H9 (cell line): ENCODE results near the gene UPF2. TPM values are rescaled to one million over a fixed set of nuclear protein-coding genes. Genes with fewer than 3 reads are reported as not detected.

Experiments used
- DNase-seq: peaks from one replicate; pipeline ENCODE4 v3.0.0-alpha.2; 2017
- H2AFZ ChIP-seq: one replicate; pipeline ENCODE4 v1.6.1; 2013; ENCODE audit warnings: mild to moderate bottlenecking, low read length, control low read depth, moderate library complexity
- H2AK5ac ChIP-seq: 2 replicates; pipeline ENCODE4 v1.6.1; 2013; ENCODE audit warnings: low read length, control low read depth, mixed read lengths; ENCODE audit not compliant: insufficient read length
- H2BK120ac ChIP-seq: one replicate; pipeline ENCODE4 v1.6.1; 2013; ENCODE audit warnings: low read depth, mild to moderate bottlenecking, low read length, control low read depth, inconsistent platforms; ENCODE audit not compliant: poor library complexity, severe bottlenecking
- H2BK12ac ChIP-seq: 2 replicates; pipeline ENCODE4 v1.6.1; 2013; ENCODE audit warnings: low read length, control low read depth, mixed read lengths, low read depth; ENCODE audit not compliant: insufficient read length
- H2BK15ac ChIP-seq: 2 replicates; pipeline ENCODE4 v1.6.1; 2013; ENCODE audit warnings: low read depth, low read length, control low read depth
- H2BK20ac ChIP-seq: one replicate; pipeline ENCODE4 v1.6.1; 2013; ENCODE audit warnings: low read depth, mild to moderate bottlenecking, low read length, control low read depth, inconsistent platforms; ENCODE audit not compliant: poor library complexity, severe bottlenecking
- H2BK5ac ChIP-seq: 2 replicates; pipeline ENCODE4 v1.6.1; 2013; ENCODE audit warnings: low read length, control low read depth, mixed read lengths; ENCODE audit not compliant: insufficient read length
- H3K14ac ChIP-seq: 2 replicates; pipeline ENCODE4 v1.6.1; 2013; ENCODE audit warnings: low read length, control low read depth; ENCODE audit not compliant: insufficient read depth
- H3K18ac ChIP-seq: 2 replicates; pipeline ENCODE4 v1.6.1; 2013; ENCODE audit warnings: low read depth, mild to moderate bottlenecking, mixed read lengths, low read length, control low read depth; ENCODE audit not compliant: insufficient read length
- H3K23ac ChIP-seq: 2 replicates; pipeline ENCODE4 v1.6.1; 2013; ENCODE audit warnings: low read length, control low read depth, mixed read lengths, low read depth; ENCODE audit not compliant: insufficient read length
- H3K23me2 ChIP-seq: 2 replicates; pipeline ENCODE4 v1.6.1; 2013; ENCODE audit warnings: low read depth, mild to moderate bottlenecking, mixed read lengths, low read length, control low read depth; ENCODE audit not compliant: insufficient read length, poor library complexity, severe bottlenecking
- H3K27ac ChIP-seq: 2 replicates; pipeline ENCODE4 v1.5.1; 2013; ENCODE audit warnings: low read length, control low read depth, mixed read lengths, low read depth; ENCODE audit not compliant: insufficient read length
- H3K27me3 ChIP-seq: 2 replicates; pipeline ENCODE4 v1.6.1; 2013; ENCODE audit warnings: low read length, control low read depth, inconsistent platforms; ENCODE audit not compliant: insufficient read depth
- H3K4ac ChIP-seq: 2 replicates; pipeline ENCODE4 v1.6.1; 2013; ENCODE audit warnings: low read depth, mild to moderate bottlenecking, control low read depth, inconsistent platforms, low read length, moderate library complexity
- H3K4me1 ChIP-seq: 2 replicates; pipeline ENCODE4 v1.6.1; 2013; ENCODE audit warnings: low read length, control low read depth, inconsistent platforms; ENCODE audit not compliant: insufficient read depth
- H3K4me2 ChIP-seq: 2 replicates; pipeline ENCODE4 v1.6.1; 2013; ENCODE audit warnings: low read length, control low read depth, mixed read lengths; ENCODE audit not compliant: insufficient read length, insufficient read depth
- H3K56ac ChIP-seq: 2 replicates; pipeline ENCODE4 v1.6.1; 2013; ENCODE audit warnings: low read depth, mild to moderate bottlenecking, mixed read lengths, low read length, control low read depth; ENCODE audit not compliant: insufficient read length
- H3K79me1 ChIP-seq: 2 replicates; pipeline ENCODE4 v1.6.1; 2013; ENCODE audit warnings: low read depth, mild to moderate bottlenecking, moderate library complexity, low read length, control low read depth, inconsistent platforms; ENCODE audit not compliant: insufficient read depth, poor library complexity, severe bottlenecking
- H3K79me2 ChIP-seq: 2 replicates; pipeline ENCODE4 v1.6.1; 2013; ENCODE audit warnings: low read length, control low read depth, inconsistent platforms; ENCODE audit not compliant: insufficient read depth
- H3K9ac ChIP-seq: 2 replicates; pipeline ENCODE4 v1.6.1; 2013; ENCODE audit warnings: low read length, control low read depth, mixed read lengths; ENCODE audit not compliant: insufficient read length; ENCODE audit errors: extremely low read depth
- H3K9me3 ChIP-seq: one replicate; pipeline ENCODE4 v1.6.1; 2013; ENCODE audit warnings: low read depth, low read length, inconsistent platforms; ENCODE audit not compliant: control insufficient read depth
- H3T11ph ChIP-seq: one replicate; pipeline ENCODE4 v1.6.1; 2013; ENCODE audit warnings: mild to moderate bottlenecking, low read length, control low read depth, inconsistent platforms
- H4K20me1 ChIP-seq: one replicate; pipeline ENCODE4 v1.6.1; 2013; ENCODE audit not compliant: control insufficient read depth, insufficient read length, insufficient read depth
- H4K5ac ChIP-seq: 2 replicates; pipeline ENCODE4 v1.6.1; 2013; ENCODE audit warnings: low read depth, mild to moderate bottlenecking, mixed read lengths, low read length, control low read depth; ENCODE audit not compliant: insufficient read length
- H4K8ac ChIP-seq: replicated peaks from 2 replicates; pipeline ENCODE4 v1.6.1; 2013; ENCODE audit warnings: low read length, control low read depth, mixed read lengths, low read depth; ENCODE audit not compliant: insufficient read length
- H4K91ac ChIP-seq: 2 replicates; pipeline ENCODE4 v1.6.1; 2013; ENCODE audit warnings: low read depth, mild to moderate bottlenecking, moderate library complexity, mixed read lengths, low read length, control low read depth; ENCODE audit not compliant: insufficient read length
- H3K27ac Mint-ChIP-seq, 3 experiments: 2 replicates in 2 of 3; 3 replicates in 1 of 3; pipeline ENCODE4 v1.8.0; 2020 to 2021; ENCODE audit warnings: mixed read lengths in 3 of 3, mild to moderate bottlenecking in 1 of 3, moderate library complexity in 1 of 3
- H3K27me3 Mint-ChIP-seq: 2 replicates; pipeline ENCODE4 v1.8.0; 2021; ENCODE audit warnings: low read depth, mild to moderate bottlenecking, moderate library complexity, mixed read lengths
- H3K36me3 Mint-ChIP-seq, 3 experiments: 2 replicates in 2 of 3; 3 replicates in 1 of 3; pipeline ENCODE4 v1.8.0; 2020 to 2021; ENCODE audit warnings: low read depth in 3 of 3, mixed read lengths in 3 of 3; ENCODE audit not compliant: insufficient read depth in 1 of 3
- H3K4me1 Mint-ChIP-seq, 2 experiments: 2 replicates each; pipeline ENCODE4 v1.8.0; 2020; ENCODE audit warnings: mixed read lengths in 2 of 2
- H3K4me3 Mint-ChIP-seq, 2 experiments: 2 replicates in 1 of 2; 3 replicates in 1 of 2; pipeline ENCODE4 v1.8.0; 2020 to 2021; ENCODE audit warnings: mild to moderate bottlenecking in 2 of 2, mixed read lengths in 2 of 2, moderate library complexity in 1 of 2
- H3K9me3 Mint-ChIP-seq, 2 experiments: 2 replicates in 1 of 2; 3 replicates in 1 of 2; pipeline ENCODE4 v1.8.0; 2020; ENCODE audit warnings: mild to moderate bottlenecking in 2 of 2, mixed read lengths in 2 of 2, moderate library complexity in 1 of 2
- CTCF ChIP-seq: fragments of 200-600 bp; sonication (generic); conservative IDR thresholded peaks from 3 replicates; pipeline ENCODE4 v1.8.0; 2021; ENCODE audit warnings: antibody characterized with exemption, mild to moderate bottlenecking
- WGBS: extraction: QIAGEN DNeasy Blood & Tissue Kit; methylation state at CpG from one replicate; pipeline ENCODE4 v1.1.7; 2013; ENCODE audit warnings: missing lambda C conversion rate, low lambda C conversion rate, mixed read lengths; ENCODE audit not compliant: insufficient read length; ENCODE audit errors: extremely low coverage; 5-methylcytosine and 5-hydroxymethylcytosine counted together
- total RNA-seq: library from RNA; stranded (reverse); gene quantifications from 2 replicates; pipeline ENCODE4 v1.2.1, GENCODE V29; 2021

The UPF2 gene
- total RNA-seq, 1 experiment from 2014 or later: 34.1 TPM

GRCh38 chr10:11896549-11897200 is 145.9 kb downstream of the UPF2 start:
- H2BK20ac ChIP-seq: no peak overlapping the region
- H3K9me3 ChIP-seq: no peaks in the 10 kb centered on the region
- H3K23ac ChIP-seq: no peak overlapping the region
- H3K79me2 ChIP-seq: no peaks in the 10 kb centered on the region
- H4K5ac ChIP-seq: no peak overlapping the region
- H3K27me3 ChIP-seq: no peaks in the 10 kb centered on the region
- H3K14ac ChIP-seq: no peak overlapping the region
- H3K27me3 Mint-ChIP-seq: no peaks in the 10 kb centered on the region
- no peak overlapping the region for H2BK120ac ChIP-seq
- no peaks in the 10 kb centered on the region; a peak in 1 of 5 replicates for H3K9me3 Mint-ChIP-seq
- no peak overlapping the region for H3T11ph ChIP-seq
- H4K8ac ChIP-seq: no peak overlapping the region
- H3K27ac ChIP-seq: no peak overlapping the region
- H3K4me1 Mint-ChIP-seq: peaks cover 3 to 16% of the 10 kb centered on the region in 2 experiments
- peaks cover 3% of the 10 kb centered on the region; the same call in 1 of the 2 replicates for H3K4me1 ChIP-seq
- no peak for DNase-seq
- no peak overlapping the region for H2AK5ac ChIP-seq
- no CpG with 5 or more reads among the region's 5 CpGs for WGBS
- no peak overlapping the region for H2BK12ac ChIP-seq
- no peak overlapping the region for H2BK15ac ChIP-seq
- H3K79me1 ChIP-seq: no peaks in the 10 kb centered on the region
- H4K91ac ChIP-seq: no peak overlapping the region
- TF ChIP-seq CTCF: no peak
- no peak overlapping the region for H3K18ac ChIP-seq
- H4K20me1 ChIP-seq: no peaks in the 10 kb centered on the region
- no peak overlapping the region for H2BK5ac ChIP-seq
- no peaks in the 10 kb centered on the region for H3K23me2 ChIP-seq
- no peak overlapping the region for H3K9ac ChIP-seq
- H3K56ac ChIP-seq: no peak overlapping the region
- no peak overlapping the region for H3K27ac Mint-ChIP-seq
- no peak overlapping the region for H3K4ac ChIP-seq
- H3K4me3 Mint-ChIP-seq: no peak overlapping the region
- no peaks in the 10 kb centered on the region for H3K36me3 Mint-ChIP-seq
- H2AFZ ChIP-seq: no peak overlapping the region
- H3K4me2 ChIP-seq: no peak overlapping the region
